K562 (cell line): ENCODE measurements around the gene ZDHHC5. TPM values are rescaled to one million over a fixed set of nuclear protein-coding genes. Genes with fewer than 3 reads are reported as not detected.

Source experiments
- HMBOX1 ChIP-seq: sonication (generic); IDR thresholded peaks from 2 replicates; pipeline ENCODE4 v1.6.1; 2016
- MCM5 ChIP-seq: fragments of 450-650 bp; IDR thresholded peaks from 2 replicates; pipeline ENCODE4 v1.6.1; 2016; ENCODE audit warnings: low read depth
- MLLT1 ChIP-seq, 2 experiments: fragments of 450-650 bp; IDR thresholded peaks; 2 replicates each; pipeline ENCODE4 v1.6.1; 2016
- NCOA4 ChIP-seq: fragments of 450-650 bp; IDR thresholded peaks from 2 replicates; pipeline ENCODE4 v1.6.1; 2018; ENCODE audit warnings: mild to moderate bottlenecking; ENCODE audit not compliant: partially characterized antibody
- RCOR1 ChIP-seq, 2 experiments: IDR thresholded peaks; 2 replicates each; pipeline ENCODE4 v1.6.1; 2012; ENCODE audit warnings: low read depth in 2 of 2, low read length in 2 of 2, borderline replicate concordance in 1 of 2, improper control_type of control experiment in 1 of 2
- SPI1 ChIP-seq: IDR thresholded peaks from 2 replicates; pipeline ENCODE4 v1.6.1; 2011; ENCODE audit warnings: low read depth, low read length, control low read depth, borderline replicate concordance
- ZNF133 ChIP-seq: fragments of 250-450 bp; sonication (Bioruptor Pico); IDR thresholded peaks from 2 replicates; pipeline ENCODE4 v1.4.0; 2020; ENCODE audit warnings: mild to moderate bottlenecking
- ZNF407 ChIP-seq: fragments of 450-650 bp; IDR thresholded peaks from 2 replicates; pipeline ENCODE4 v1.6.1; 2016; ENCODE audit warnings: low read depth
- ZNF444 ChIP-seq: fragments of 250-450 bp; sonication (Bioruptor Pico); IDR thresholded peaks from 2 replicates; pipeline ENCODE4 v1.4.0; 2020; ENCODE audit warnings: mild to moderate bottlenecking, moderate library complexity
- polyA plus RNA-seq, 8 experiments: library from polyadenylated mRNA; depleted of rRNA in 4 of 8; stranded (reverse) in 5 of 8; unstranded in 3 of 8; fragments of >200 nt; fragmentation: Nextera tagmentation in 2 of 8; fragmentation: Illumina TruSeq in 1 of 8; extraction: Ambion mirVana in 2 of 8; extraction: Trizol in 1 of 8; gene quantifications; 2 replicates each; pipeline versions ENCODE4 v1.2.1 to v1.2.3, GENCODE V29; 2011 to 2014; ENCODE audit warnings: inconsistent platforms in 1 of 8, missing spikeins in 1 of 8
- total RNA-seq, 7 experiments: library from RNA; depleted of rRNA in 6 of 7; stranded (reverse); fragments of >200 nt in 6 of 7; fragmentation: Illumina TruSeq in 2 of 7; extraction: Trizol in 2 of 7; gene quantifications; 2 replicates each; pipeline versions ENCODE4 v1.2.1 to v1.2.3, GENCODE V29; 2011 to 2021; ENCODE audit warnings: low replicate concordance in 1 of 7

The ZDHHC5 gene
- total and polyA plus RNA-seq, 9 of the 15 experiments (the other 6 are each of a cell fraction or from before 2014, with no cell fraction given): 3.8 to 64.2 (median 35.9) TPM

GRCh38 chr11:57658023-57658361 lies 9.9 kb upstream of the ZDHHC5 start (continued):
- TF ChIP-seq ZNF407: no peak
- TF ChIP-seq ZNF133 (CRISPR knock-in tag): no peak
- peak; percentile 47; the same call in 1 of the 2 replicates for TF ChIP-seq SPI1
- no peak for TF ChIP-seq RCOR1 (IDR thresholded peaks at IDR 0.05; ENCODE audit: borderline replicate concordance in 1 of 2, low read depth in 2 of 2, low read length in 2 of 2)
- TF ChIP-seq NCOA4: no peak
- 0 out of 4 replicates have a peak, but pooled peaks of 1 of the 2 experiments have one; percentile 62 for TF ChIP-seq MLLT1 (IDR thresholded peaks at IDR 0.05)
- TF ChIP-seq HMBOX1: no peak
- no peak for TF ChIP-seq ZNF444 (CRISPR knock-in tag)
- no peak for TF ChIP-seq MCM5
